Subcutaneous abdominal adipose tissue (tissue), 5 donors: ENCODE results near the gene APP.
"Not testable (repeated sequence)": the region's sequence is repeated elsewhere in the genome, so short reads cannot be mapped to it uniquely, and the experiment has no call there.

Source experiments
- H3K27ac ChIP-seq: one replicate; pipeline ENCODE4 v1.7.0; 2013; ENCODE audit warnings: low read depth, mild to moderate bottlenecking, inconsistent platforms, low read length, moderate library complexity
- H3K27me3 ChIP-seq, 5 donors: one replicate each; pipeline ENCODE4 v1.7.0; 2013; ENCODE audit warnings: low read length in 5 of 5, inconsistent platforms in 1 of 5; ENCODE audit not compliant: control insufficient read depth in 5 of 5, insufficient read depth in 4 of 5
- H3K36me3 ChIP-seq, 5 donors: one replicate each; pipeline ENCODE4 v1.7.0; 2013; ENCODE audit warnings: low read length in 5 of 5; ENCODE audit not compliant: control insufficient read depth in 5 of 5, insufficient read depth in 5 of 5
- H3K4me1 ChIP-seq, 5 donors: one replicate each; pipeline ENCODE4 v1.7.0; 2013; ENCODE audit warnings: low read length in 5 of 5, mild to moderate bottlenecking in 3 of 5, moderate library complexity in 1 of 5; ENCODE audit not compliant: control insufficient read depth in 5 of 5, insufficient read depth in 5 of 5
- H3K4me3 ChIP-seq, 5 donors: one replicate each; pipeline ENCODE4 v1.7.0; 2013; ENCODE audit warnings: low read length in 5 of 5, low read depth in 1 of 5
- H3K9ac ChIP-seq, 5 donors: one replicate each; pipeline ENCODE4 v1.7.0; 2013; ENCODE audit warnings: low read length in 5 of 5, mild to moderate bottlenecking in 4 of 5, moderate library complexity in 3 of 5
- H3K9me3 ChIP-seq, 5 donors: one replicate each; pipeline ENCODE4 v1.7.0; 2013; ENCODE audit warnings: low read length in 5 of 5; ENCODE audit not compliant: control insufficient read depth in 5 of 5
- donor health status: healthy.
- donor health status: healthy.
- donor health status: healthy.
- donor health status: healthy.
- donor health status: healthy.

Gene APP

GRCh38 chr21:26041431-26042180 is 129.0 kb downstream of the APP start:
- Histone ChIP-seq H3K27ac (no peak overlapping the region), H3K27me3 (no peaks in the 10 kb centered on the region), H3K4me1 (no peaks in the 10 kb centered on the region), H3K9me3 (no peaks in the 10 kb centered on the region), H3K4me3 (no peak overlapping the region), H3K36me3 (peaks cover 0 to 2% (median 0%) of the 10 kb centered on the region in 5 donors), H3K9ac (no peak overlapping the region)

- Histone ChIP-seq H3K36me3 (no peaks in the 10 kb centered on the region), H3K4me3 (no peak overlapping the region), H3K27me3 (no peaks in the 10 kb centered on the region), H3K4me1 (no peaks in the 10 kb centered on the region), H3K9me3 (no peaks in the 10 kb centered on the region), H3K9ac (no peak overlapping the region), H3K27ac (no peak overlapping the region)
Measured at GRCh38 chr21:26036916-26037315, 133.7 kb downstream of the APP start.

- no peak overlapping the region for H3K9ac ChIP-seq
- no peaks in the 10 kb centered on the region for H3K27me3 ChIP-seq
- H3K4me3 ChIP-seq, result no peak overlapping the region
- no peak overlapping the region for H3K27ac ChIP-seq
- H3K4me1 ChIP-seq, result peaks cover 0 to 4% (median 0%) of the 10 kb centered on the region in 5 donors
- H3K9me3 ChIP-seq, result peaks cover 0 to 3% (median 0%) of the 10 kb centered on the region in 5 donors
- H3K36me3 ChIP-seq, result peaks cover 0 to 8% (median 0%) of the 10 kb centered on the region in 5 donors
Measured at GRCh38 chr21:26032263-26032662, 138.3 kb downstream of the APP start.

GRCh38 chr21:26028183-26028582 is 142.4 kb downstream of the APP start:
- H3K4me3 ChIP-seq, result no peak overlapping the region
- no peak overlapping the region for H3K9ac ChIP-seq
- H3K27me3 ChIP-seq, result no peaks in the 10 kb centered on the region
- peaks cover 0 to 3% (median 0%) of the 10 kb centered on the region in 5 donors for H3K9me3 ChIP-seq
- H3K4me1 ChIP-seq, result peaks cover 0 to 9% (median 0%) of the 10 kb centered on the region in 5 donors
- H3K36me3 ChIP-seq, result peaks cover 0 to 8% (median 0%) of the 10 kb centered on the region in 5 donors
- no peak overlapping the region for H3K27ac ChIP-seq

GRCh38 chr21:26027696-26028095 is 142.9 kb downstream of the APP start:
- H3K27me3 ChIP-seq, result no peaks in the 10 kb centered on the region
- no peak overlapping the region for H3K9ac ChIP-seq
- H3K27ac ChIP-seq, result no peak overlapping the region
- H3K4me3 ChIP-seq, result no peak overlapping the region
- H3K4me1 ChIP-seq, result peaks cover 0 to 9% (median 0%) of the 10 kb centered on the region in 5 donors
- peaks cover 0 to 3% (median 0%) of the 10 kb centered on the region in 5 donors for H3K9me3 ChIP-seq
- H3K36me3 ChIP-seq, result peaks cover 0 to 8% (median 0%) of the 10 kb centered on the region in 5 donors

GRCh38 chr21:26025536-26026512 is 144.7 kb downstream of the APP start:
- H3K4me1 ChIP-seq, result peaks cover 0 to 9% (median 0%) of the 10 kb centered on the region in 5 donors
- no peaks in the 10 kb centered on the region for H3K9me3 ChIP-seq
- H3K4me3 ChIP-seq, result no peak overlapping the region
- H3K36me3 ChIP-seq, result peaks cover 2 to 12% (median 7%) of the 10 kb centered on the region in 5 donors
- no peak overlapping the region for H3K27ac ChIP-seq
- H3K9ac ChIP-seq, result no peak overlapping the region
- no peaks in the 10 kb centered on the region for H3K27me3 ChIP-seq

- H3K4me3 ChIP-seq, H3K4me1 ChIP-seq, H3K9ac ChIP-seq, H3K27me3 ChIP-seq, H3K9me3 ChIP-seq, H3K27ac ChIP-seq, H3K36me3 ChIP-seq: not testable (repeated sequence)
Measured at GRCh38 chr21:26023406-26023805, 147.2 kb downstream of the APP start.

GRCh38 chr21:26022598-26023337 is 147.8 kb downstream of the APP start:
- H3K9ac ChIP-seq, H3K27ac ChIP-seq, H3K4me3 ChIP-seq, H3K27me3 ChIP-seq, H3K9me3 ChIP-seq, H3K4me1 ChIP-seq, H3K36me3 ChIP-seq: not testable (repeated sequence)

- no peak overlapping the region for H3K9ac ChIP-seq
- H3K9me3 ChIP-seq, result no peaks in the 10 kb centered on the region
- H3K27ac ChIP-seq, result no peak overlapping the region
- no peak overlapping the region for H3K4me3 ChIP-seq
- no peaks in the 10 kb centered on the region for H3K27me3 ChIP-seq
- peaks cover 2 to 8% (median 4%) of the 10 kb centered on the region in 5 donors for H3K36me3 ChIP-seq
- H3K4me1 ChIP-seq, result no peaks in the 10 kb centered on the region
Measured at GRCh38 chr21:26020510-26020909, 150.1 kb downstream of the APP start.
